ENCODE measurements around the gene SPATA19. TPM values are rescaled to one million over a fixed set of nuclear protein-coding genes. Genes with fewer than 3 reads are reported as not detected.

Gene SPATA19
- total and polyA plus RNA-seq, 2 donors = 0.05 TPM; not detected in 1

GRCh38 chr11:133797554-133797953 lies 47.8 kb downstream of the SPATA19 start:
- Histone ChIP-seq H3K4me3 (ENCODE audit: low read length in 2 of 2) (no peak overlapping the region), H3K9me3 (ENCODE audit: control insufficient read depth in 2 of 2, insufficient read depth in 1 of 2, low read length in 1 of 2) (no peaks in the 10 kb centered on the region), H3K36me3 (ENCODE audit: control insufficient read depth in 2 of 2, insufficient read depth in 2 of 2, low read length in 1 of 2) (no peaks in the 10 kb centered on the region), H3K4me1 (ENCODE audit: control insufficient read depth in 2 of 2, insufficient read depth in 2 of 2, low read length in 2 of 2) (no peaks in the 10 kb centered on the region), H3K27ac (ENCODE audit: low read depth in 1 of 2, low read length in 1 of 2) (no peak overlapping the region), H3K27me3 (ENCODE audit: control insufficient read depth in 2 of 2, insufficient read depth in 1 of 2, low read length in 1 of 2) (no peaks in the 10 kb centered on the region)
- WGBS = 71% methylated on average over 6 of the region's 6 CpGs
- no peak for DNase-seq (ENCODE audit: low read depth in 6 of 9, low spot score in 9 of 9)

GRCh38 chr11:133796043-133796795 lies 49.1 kb downstream of the SPATA19 start:
- H3K27me3 ChIP-seq (ENCODE audit: control insufficient read depth in 2 of 2, insufficient read depth in 1 of 2, low read length in 1 of 2) = no peaks in the 10 kb centered on the region
- H3K27ac ChIP-seq (ENCODE audit: low read depth in 1 of 2, low read length in 1 of 2) = no peak overlapping the region
- H3K4me3 ChIP-seq (ENCODE audit: low read length in 2 of 2) = no peak overlapping the region
- no peaks in the 10 kb centered on the region for H3K9me3 ChIP-seq (ENCODE audit: control insufficient read depth in 2 of 2, insufficient read depth in 1 of 2, low read length in 1 of 2)
- no peaks in the 10 kb centered on the region for H3K36me3 ChIP-seq (ENCODE audit: control insufficient read depth in 2 of 2, insufficient read depth in 2 of 2, low read length in 1 of 2)
- 95% methylated on average over 10 of the region's 10 CpGs for WGBS
- DNase-seq (ENCODE audit: low read depth in 6 of 9, low spot score in 9 of 9) = no peak
- no peaks in the 10 kb centered on the region for H3K4me1 ChIP-seq (ENCODE audit: control insufficient read depth in 2 of 2, insufficient read depth in 2 of 2, low read length in 2 of 2)

GRCh38 chr11:133795088-133795487 lies 50.2 kb downstream of the SPATA19 start:
- WGBS = 94% methylated on average over 2 of the region's 2 CpGs
- DNase-seq (ENCODE audit: low read depth in 6 of 9, low spot score in 9 of 9) = no peak
- H3K27me3 ChIP-seq (ENCODE audit: control insufficient read depth in 2 of 2, insufficient read depth in 1 of 2, low read length in 1 of 2) = peaks cover 0 to 4% of the 10 kb centered on the region in 2 donors
- no peaks in the 10 kb centered on the region for H3K36me3 ChIP-seq (ENCODE audit: control insufficient read depth in 2 of 2, insufficient read depth in 2 of 2, low read length in 1 of 2)
- no peaks in the 10 kb centered on the region for H3K9me3 ChIP-seq (ENCODE audit: control insufficient read depth in 2 of 2, insufficient read depth in 1 of 2, low read length in 1 of 2)
- no peak overlapping the region for H3K27ac ChIP-seq (ENCODE audit: low read depth in 1 of 2, low read length in 1 of 2)
- H3K4me1 ChIP-seq (ENCODE audit: control insufficient read depth in 2 of 2, insufficient read depth in 2 of 2, low read length in 2 of 2) = no peaks in the 10 kb centered on the region
- no peak overlapping the region for H3K4me3 ChIP-seq (ENCODE audit: low read length in 2 of 2)

- H3K9me3 ChIP-seq (ENCODE audit: control insufficient read depth in 2 of 2, insufficient read depth in 1 of 2, low read length in 1 of 2) = no peaks in the 10 kb centered on the region
- no peaks in the 10 kb centered on the region for H3K36me3 ChIP-seq (ENCODE audit: control insufficient read depth in 2 of 2, insufficient read depth in 2 of 2, low read length in 1 of 2)
- H3K4me3 ChIP-seq (ENCODE audit: low read length in 2 of 2) = no peak overlapping the region
- peaks cover 0 to 4% of the 10 kb centered on the region in 2 donors for H3K27me3 ChIP-seq (ENCODE audit: control insufficient read depth in 2 of 2, insufficient read depth in 1 of 2, low read length in 1 of 2)
- no peak for DNase-seq (ENCODE audit: low read depth in 6 of 9, low spot score in 9 of 9)
- H3K27ac ChIP-seq (ENCODE audit: low read depth in 1 of 2, low read length in 1 of 2) = no peak overlapping the region
- H3K4me1 ChIP-seq (ENCODE audit: control insufficient read depth in 2 of 2, insufficient read depth in 2 of 2, low read length in 2 of 2) = no peaks in the 10 kb centered on the region
- 96% methylated on average over 2 of the region's 2 CpGs for whole genome bisulfite sequencing
Observed at GRCh38 chr11:133794205-133794604, 51.1 kb downstream of the SPATA19 start.

GRCh38 chr11:133793271-133794035 lies 51.9 kb downstream of the SPATA19 start:
- H3K27me3 ChIP-seq (ENCODE audit: control insufficient read depth in 2 of 2, insufficient read depth in 1 of 2, low read length in 1 of 2) = peaks cover 2 to 6% of the 10 kb centered on the region in 2 donors
- H3K4me3 ChIP-seq (ENCODE audit: low read length in 2 of 2) = no peak overlapping the region
- no peaks in the 10 kb centered on the region for H3K4me1 ChIP-seq (ENCODE audit: control insufficient read depth in 2 of 2, insufficient read depth in 2 of 2, low read length in 2 of 2)
- no peak overlapping the region for H3K27ac ChIP-seq (ENCODE audit: low read depth in 1 of 2, low read length in 1 of 2)
- 83% methylated on average over 7 of the region's 7 CpGs for WGBS
- no peaks in the 10 kb centered on the region for H3K9me3 ChIP-seq (ENCODE audit: control insufficient read depth in 2 of 2, insufficient read depth in 1 of 2, low read length in 1 of 2)
- no peaks in the 10 kb centered on the region for H3K36me3 ChIP-seq (ENCODE audit: control insufficient read depth in 2 of 2, insufficient read depth in 2 of 2, low read length in 1 of 2)
- DNase-seq (ENCODE audit: low read depth in 6 of 9, low spot score in 9 of 9) = no peak

- no peak for DNase-seq (ENCODE audit: low read depth in 6 of 9, low spot score in 9 of 9)
- no peak overlapping the region for H3K27ac ChIP-seq (ENCODE audit: low read depth in 1 of 2, low read length in 1 of 2)
- H3K36me3 ChIP-seq (ENCODE audit: control insufficient read depth in 2 of 2, insufficient read depth in 2 of 2, low read length in 1 of 2) = no peaks in the 10 kb centered on the region
- no peaks in the 10 kb centered on the region for H3K9me3 ChIP-seq (ENCODE audit: control insufficient read depth in 2 of 2, insufficient read depth in 1 of 2, low read length in 1 of 2)
- no peak overlapping the region for H3K4me3 ChIP-seq (ENCODE audit: low read length in 2 of 2)
- H3K4me1 ChIP-seq (ENCODE audit: control insufficient read depth in 2 of 2, insufficient read depth in 2 of 2, low read length in 2 of 2) = no peaks in the 10 kb centered on the region
- H3K27me3 ChIP-seq (ENCODE audit: control insufficient read depth in 2 of 2, insufficient read depth in 1 of 2, low read length in 1 of 2) = peaks cover 13 to 23% of the 10 kb centered on the region in 2 donors
- WGBS = 94% methylated on average over 5 of the region's 5 CpGs
Observed at GRCh38 chr11:133790995-133791394, 54.3 kb downstream of the SPATA19 start.

Other genes with a start within 250 kb of the SPATA19 start
- 1.8 TPM for gene IGSF9B, start 111.5 kb upstream of the SPATA19 start, total RNA-seq
- gene IGSF9B, start 111.5 kb upstream of the SPATA19 start, polyA plus RNA-seq = 1.6 TPM
- 15.8 TPM for gene JAM3, start 223.6 kb upstream of the SPATA19 start, total RNA-seq
- 19.3 TPM for gene JAM3, start 223.6 kb upstream of the SPATA19 start, polyA plus RNA-seq